A673 (cell line): ENCODE data around the gene TMOD3.

Source experiments
- EZH2 ChIP-seq: fragments of 200-600 bp; sonication (generic); IDR thresholded peaks from 2 replicates; pipeline ENCODE4 v1.6.1; 2017; ENCODE audit warnings: borderline replicate concordance, low read depth, mild to moderate bottlenecking, mixed read lengths, antibody characterized with exemption, low read length; ENCODE audit not compliant: poor library complexity, severe bottlenecking
- TF ChIP-seq, protein P1 (sequence below): fragments of 300-800, 200-600 bp; sonication (generic); conservative IDR thresholded peaks from 2 replicates; pipeline ENCODE4 v1.5.1; 2017; ENCODE audit warnings: low read depth, mild to moderate bottlenecking, antibody characterized with exemption, low read length, moderate library complexity, mixed read lengths

DNA sequence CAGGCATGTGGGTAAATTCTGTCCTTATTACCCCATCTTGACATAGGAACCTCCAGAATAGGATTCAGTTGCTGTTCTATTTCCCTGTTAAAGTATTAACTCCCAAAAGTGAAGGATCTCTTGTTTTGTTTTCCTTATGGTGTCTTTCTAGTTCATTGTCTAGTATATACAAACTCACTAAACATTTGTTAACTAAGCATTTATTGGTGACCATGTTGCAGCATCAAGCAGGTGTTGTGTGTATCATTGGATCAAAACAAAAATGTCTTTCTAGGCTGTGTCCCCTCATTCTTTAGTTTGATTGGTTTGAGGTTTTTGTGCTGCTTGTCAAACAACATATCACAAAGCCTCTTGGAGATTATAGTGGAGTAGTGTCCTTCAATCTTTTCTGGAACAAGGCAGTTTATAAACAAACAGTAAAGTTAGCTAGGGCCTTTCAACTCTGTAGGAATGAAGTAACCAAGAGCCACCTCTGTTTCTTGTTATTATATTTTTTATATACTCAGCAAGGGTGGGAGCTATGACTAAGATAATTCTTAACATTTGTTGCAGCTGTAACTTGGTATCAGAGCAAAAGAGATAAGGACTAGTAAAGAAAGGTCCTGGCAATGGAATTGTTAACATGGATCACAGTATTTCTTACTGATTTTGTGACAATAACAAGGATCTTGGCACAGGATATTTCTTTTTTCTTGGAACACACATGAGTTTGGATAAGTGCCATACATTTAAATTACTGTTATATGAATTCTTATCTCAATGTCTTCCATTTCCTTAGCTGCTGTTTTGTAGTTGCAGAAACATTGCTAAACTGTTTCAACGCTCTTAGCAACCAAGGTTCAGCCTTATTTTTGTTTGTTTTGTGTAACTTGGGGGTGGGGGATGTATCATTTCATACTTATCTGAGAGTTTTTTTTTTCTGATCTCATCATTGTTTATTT lies 49.3 kb downstream of the TMOD3 start:
- TF ChIP-seq, protein P1, sequence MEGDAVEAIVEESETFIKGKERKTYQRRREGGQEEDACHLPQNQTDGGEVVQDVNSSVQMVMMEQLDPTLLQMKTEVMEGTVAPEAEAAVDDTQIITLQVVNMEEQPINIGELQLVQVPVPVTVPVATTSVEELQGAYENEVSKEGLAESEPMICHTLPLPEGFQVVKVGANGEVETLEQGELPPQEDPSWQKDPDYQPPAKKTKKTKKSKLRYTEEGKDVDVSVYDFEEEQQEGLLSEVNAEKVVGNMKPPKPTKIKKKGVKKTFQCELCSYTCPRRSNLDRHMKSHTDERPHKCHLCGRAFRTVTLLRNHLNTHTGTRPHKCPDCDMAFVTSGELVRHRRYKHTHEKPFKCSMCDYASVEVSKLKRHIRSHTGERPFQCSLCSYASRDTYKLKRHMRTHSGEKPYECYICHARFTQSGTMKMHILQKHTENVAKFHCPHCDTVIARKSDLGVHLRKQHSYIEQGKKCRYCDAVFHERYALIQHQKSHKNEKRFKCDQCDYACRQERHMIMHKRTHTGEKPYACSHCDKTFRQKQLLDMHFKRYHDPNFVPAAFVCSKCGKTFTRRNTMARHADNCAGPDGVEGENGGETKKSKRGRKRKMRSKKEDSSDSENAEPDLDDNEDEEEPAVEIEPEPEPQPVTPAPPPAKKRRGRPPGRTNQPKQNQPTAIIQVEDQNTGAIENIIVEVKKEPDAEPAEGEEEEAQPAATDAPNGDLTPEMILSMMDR, result no peak
- no peak for TF ChIP-seq EZH2
